ENCODE measurements around the gene NOD2.

Gene NOD2

DNA sequence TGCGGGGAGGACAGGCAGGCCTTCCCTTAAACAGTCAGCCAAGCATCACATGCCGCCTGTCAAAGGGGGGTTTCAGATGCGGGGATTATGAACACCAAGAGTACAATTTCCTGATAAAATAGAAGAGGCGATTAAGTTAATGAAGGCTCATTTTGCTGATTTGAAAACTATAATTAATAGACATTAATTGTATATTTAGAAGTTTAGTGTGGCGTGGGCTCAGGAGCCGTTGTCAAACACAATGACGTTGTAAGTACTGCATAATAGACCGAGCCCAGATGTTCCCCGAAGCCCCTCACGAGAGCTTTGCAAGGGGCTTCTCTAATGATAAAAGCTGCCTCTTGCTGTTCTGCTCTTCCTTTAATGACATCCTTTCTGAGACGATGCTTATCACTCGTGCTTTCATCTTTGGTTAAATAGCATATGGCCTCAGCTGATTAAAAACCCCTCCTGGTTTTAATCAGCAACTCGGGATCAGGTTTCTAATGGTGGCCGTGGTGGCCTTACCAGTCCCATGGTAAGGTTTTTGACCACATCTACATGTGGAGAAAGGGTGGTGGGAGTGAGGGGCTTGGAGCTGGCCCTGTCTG is 40.5 kb upstream of the NOD2 start:
- DNase-seq (ENCODE audit: low read depth): no peak
- TF ChIP-seq CTCF (IDR thresholded peaks at IDR 0.05; ENCODE audit: low read depth, low read length, missing control alignments): no peak

DNA sequence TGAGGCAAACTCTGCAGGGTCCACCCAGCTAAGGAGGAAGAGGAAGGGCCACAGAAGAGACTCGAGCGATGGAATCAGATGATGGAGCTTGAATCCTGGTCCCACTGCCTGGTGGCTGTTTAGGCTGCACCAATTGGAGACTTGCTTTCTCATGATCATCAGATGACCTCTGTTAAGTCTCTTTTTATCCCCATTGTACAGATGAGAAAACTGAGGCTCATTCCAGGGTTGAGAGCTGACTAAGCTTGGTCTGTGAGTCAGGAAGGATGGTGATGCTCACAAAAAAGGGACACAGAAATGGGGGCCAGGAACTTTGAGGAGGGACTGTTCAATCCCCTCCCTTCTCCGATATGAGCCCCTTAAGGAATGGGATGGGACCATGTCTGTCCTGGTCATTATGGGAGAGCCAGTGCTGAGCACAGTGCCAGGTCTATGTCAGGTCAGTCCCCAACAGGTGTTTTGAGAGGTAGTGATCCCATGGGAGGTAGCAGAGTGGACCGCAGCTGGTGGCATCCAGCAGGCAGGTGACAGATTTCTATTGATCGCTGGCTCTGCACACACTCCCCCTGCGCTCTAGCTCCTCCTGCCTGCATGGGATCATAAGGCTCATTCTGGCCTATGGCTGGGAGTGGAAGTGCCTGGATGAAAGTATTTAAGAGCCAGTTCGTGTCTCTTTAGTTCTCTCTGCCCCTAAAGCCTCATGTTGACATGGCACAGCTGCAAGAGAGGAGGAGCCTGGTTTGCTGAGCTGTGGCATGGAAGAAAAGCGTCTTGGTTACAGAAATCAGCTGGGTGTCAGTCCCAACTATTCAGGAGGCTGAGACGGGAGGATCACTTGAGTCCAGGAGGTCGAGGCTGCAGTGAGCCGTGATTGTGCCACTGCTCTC is 39.5 kb upstream of the NOD2 start:
- in situ Hi-C loops (cut with HindIII; ENCODE audit: low sequenced_read_pairs): no loop called here
- no peak overlapping the region for H3K4me3 ChIP-seq (ENCODE audit: low read depth, low read length)
- TF ChIP-seq CTCF (IDR thresholded peaks at IDR 0.05; ENCODE audit: low read depth, low read length, missing control alignments): no peak
- DNase-seq (ENCODE audit: low read depth): no peak

More for the DNA sequence above, 40.5 kb upstream of the NOD2 start:
- H3K4me3 ChIP-seq (ENCODE audit: low read depth, low read length): no peak overlapping the region
- in situ Hi-C loops (cut with HindIII; ENCODE audit: low sequenced_read_pairs): no loop called here

DNA sequence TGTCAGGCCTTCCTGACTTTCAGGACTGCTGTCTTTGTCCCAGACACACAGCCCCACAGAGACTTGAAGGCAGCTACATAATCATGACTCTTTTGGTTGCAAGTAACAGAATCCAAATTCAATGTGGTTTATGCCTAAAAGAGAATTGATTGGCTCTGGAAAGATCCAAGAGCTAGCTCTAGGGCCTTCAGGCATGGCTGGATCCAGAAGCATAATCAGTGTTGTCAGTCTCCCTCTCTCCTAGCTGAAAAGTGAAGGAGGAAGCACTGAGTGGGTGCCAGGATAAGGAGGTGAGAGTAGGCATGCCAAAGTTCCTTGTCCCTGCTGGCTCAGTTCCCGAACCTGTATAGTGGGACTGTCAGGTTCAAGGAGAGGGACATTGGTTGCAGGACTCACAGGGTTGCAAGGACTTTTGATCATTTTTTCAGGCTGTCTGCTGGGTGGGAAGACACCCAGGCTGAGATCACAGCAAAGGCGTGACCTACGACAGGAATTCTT is 37.8 kb upstream of the NOD2 start:
- H3K4me3 ChIP-seq (ENCODE audit: low read depth, low read length): no peak overlapping the region
- no peak for DNase-seq (ENCODE audit: low read depth)
- in situ Hi-C loops (cut with HindIII; ENCODE audit: low sequenced_read_pairs): no loop called here
- TF ChIP-seq CTCF (IDR thresholded peaks at IDR 0.05; ENCODE audit: low read depth, low read length, missing control alignments): no peak

DNA sequence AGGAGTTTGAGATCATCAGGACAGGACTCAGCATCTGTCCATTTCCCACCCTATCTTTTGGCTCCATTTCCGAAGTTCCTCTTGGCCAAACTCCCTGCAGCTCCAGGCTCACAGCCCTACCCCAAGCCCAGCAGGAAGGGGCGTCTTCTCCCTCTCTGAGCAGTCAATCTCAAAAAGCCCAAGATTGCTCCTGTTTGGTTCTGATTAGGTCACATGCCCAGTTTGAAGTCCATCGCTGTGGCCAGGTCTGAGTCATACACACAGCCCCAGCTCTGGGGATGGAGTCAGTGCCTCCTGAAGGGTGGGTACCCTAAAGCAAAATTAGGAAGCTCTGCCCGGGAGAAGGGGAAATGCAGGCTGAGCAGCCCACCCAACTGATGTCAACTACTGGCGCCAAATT is 36.2 kb upstream of the NOD2 start:
- in situ Hi-C loops (cut with HindIII; ENCODE audit: low sequenced_read_pairs): no loop called here
- no peak overlapping the region for H3K4me3 ChIP-seq (ENCODE audit: low read depth, low read length)
- no peak for TF ChIP-seq CTCF (IDR thresholded peaks at IDR 0.05; ENCODE audit: low read depth, low read length, missing control alignments)
- no peak for DNase-seq (ENCODE audit: low read depth)

DNA sequence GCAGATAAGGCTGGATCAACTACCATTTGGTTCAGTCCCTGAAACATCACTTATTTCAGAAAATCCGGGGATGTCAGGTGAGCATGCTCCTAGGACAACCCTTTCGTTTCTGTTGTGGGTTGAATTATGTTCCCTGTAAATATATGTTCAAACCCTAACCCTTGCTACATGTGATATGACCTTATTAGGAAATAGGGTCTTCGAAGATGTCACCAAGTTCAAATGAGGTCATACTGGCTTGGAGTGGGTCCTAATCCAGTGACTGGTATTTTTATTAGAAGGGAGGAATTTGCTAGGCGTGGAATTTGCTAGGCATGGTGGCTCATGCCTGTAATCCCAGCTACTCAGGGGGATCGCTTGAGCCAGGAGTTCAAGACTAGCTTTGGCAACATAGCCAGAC is 33.6 kb upstream of the NOD2 start:
- in situ Hi-C loops (cut with HindIII; ENCODE audit: low sequenced_read_pairs): no loop called here
- no peak overlapping the region for H3K4me3 ChIP-seq (ENCODE audit: low read depth, low read length)
- DNase-seq (ENCODE audit: low read depth): no peak
- no peak for TF ChIP-seq CTCF (IDR thresholded peaks at IDR 0.05; ENCODE audit: low read depth, low read length, missing control alignments)

DNA sequence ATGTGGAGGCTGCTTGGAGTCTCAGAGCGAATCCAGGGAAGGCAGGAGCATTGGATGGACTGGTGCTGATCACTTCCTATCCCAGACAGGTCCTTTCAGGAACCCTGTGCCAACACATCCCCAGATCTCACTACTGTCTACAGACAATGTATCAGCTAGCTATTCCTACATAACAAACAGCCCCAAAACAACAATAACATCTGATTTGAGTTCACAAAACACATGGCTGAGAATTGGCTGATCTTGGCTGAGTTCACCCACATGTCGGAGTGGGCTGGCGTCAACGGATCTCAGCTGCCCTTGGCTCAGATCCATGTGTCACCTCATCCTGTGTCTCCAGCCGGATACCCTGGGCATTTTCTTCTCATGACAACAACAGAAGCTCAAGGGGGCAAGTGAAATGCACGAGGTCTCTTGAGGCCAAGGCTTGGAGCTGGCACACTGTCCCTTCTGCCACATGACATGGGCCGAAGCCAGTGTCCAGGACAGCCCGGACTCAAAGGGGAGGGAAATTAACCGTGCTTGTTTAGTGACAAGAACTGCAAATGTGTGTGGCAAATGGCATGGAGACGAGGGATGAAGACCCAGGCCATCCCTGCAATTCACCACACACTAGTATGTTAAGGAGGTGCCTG is 31.0 kb upstream of the NOD2 start:
- H3K4me3 ChIP-seq (ENCODE audit: low read depth, low read length): no peak overlapping the region
- in situ Hi-C loops (cut with HindIII; ENCODE audit: low sequenced_read_pairs): no loop called here
- no peak for DNase-seq (ENCODE audit: low read depth)
- no peak for TF ChIP-seq CTCF (IDR thresholded peaks at IDR 0.05; ENCODE audit: low read depth, low read length, missing control alignments)
